Measurements from ENCODE around the gene GFRA1.

Gene GFRA1

GRCh38 chr10:116138897-116139296, 134.1 kb downstream of the GFRA1 start:
- Histone ChIP-seq H3K4me1 (ENCODE audit: control insufficient read depth, insufficient read depth, low read length, poor library complexity, severe bottlenecking) (no peaks in the 10 kb centered on the region), H3K4me3 (ENCODE audit: insufficient read depth, low read depth, low read length, poor library complexity, severe bottlenecking) (no peak overlapping the region), H3K9me3 (ENCODE audit: control insufficient read depth, low read length) (no peaks in the 10 kb centered on the region), H3K27me3 (replicated peaks; ENCODE audit: control insufficient read depth, insufficient read depth, low read length, poor library complexity, severe bottlenecking) (no peaks in the 10 kb centered on the region), H3K36me3 (ENCODE audit: control insufficient read depth, insufficient read depth, low read length) (no peaks in the 10 kb centered on the region), H3K27ac (ENCODE audit: insufficient read depth, low read length, poor library complexity, severe bottlenecking) (no peak overlapping the region)
- DNase-seq: no peak

- Histone ChIP-seq H3K27ac (ENCODE audit: insufficient read depth, low read length, poor library complexity, severe bottlenecking) (no peak overlapping the region), H3K36me3 (ENCODE audit: control insufficient read depth, insufficient read depth, low read length) (no peaks in the 10 kb centered on the region), H3K4me3 (ENCODE audit: insufficient read depth, low read depth, low read length, poor library complexity, severe bottlenecking) (no peak overlapping the region)
Measured at GRCh38 chr10:116136261-116136660, 136.7 kb downstream of the GFRA1 start.

DNA sequence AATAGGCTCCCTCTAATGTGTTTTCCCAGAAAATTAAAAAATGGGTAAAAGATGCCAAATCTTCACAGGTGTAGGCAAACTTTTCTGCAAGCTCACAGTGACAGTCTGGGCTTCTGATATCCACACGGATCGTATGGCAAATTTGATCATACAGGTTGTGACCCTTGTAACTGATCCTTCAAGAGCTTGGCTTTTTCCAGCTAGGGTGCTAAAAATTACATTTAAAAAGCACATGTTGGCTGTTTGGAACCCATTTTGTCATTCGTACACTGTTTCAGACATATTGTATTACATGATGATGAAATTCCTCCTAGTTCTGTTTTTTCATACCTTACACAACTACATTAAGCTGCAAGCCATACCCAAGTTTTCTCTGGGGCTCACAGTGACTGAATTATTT, 138.7 kb downstream of the GFRA1 start:
- Histone ChIP-seq H3K36me3 (ENCODE audit: control insufficient read depth, insufficient read depth, low read length) (no peaks in the 10 kb centered on the region), H3K4me1 (ENCODE audit: control insufficient read depth, insufficient read depth, low read length, poor library complexity, severe bottlenecking) (no peaks in the 10 kb centered on the region), H3K9me3 (ENCODE audit: control insufficient read depth, low read length) (no peaks in the 10 kb centered on the region), H3K27ac (ENCODE audit: insufficient read depth, low read length, poor library complexity, severe bottlenecking) (no peak overlapping the region), H3K4me3 (ENCODE audit: insufficient read depth, low read depth, low read length, poor library complexity, severe bottlenecking) (no peak overlapping the region), H3K27me3 (replicated peaks; ENCODE audit: control insufficient read depth, insufficient read depth, low read length, poor library complexity, severe bottlenecking) (no peaks in the 10 kb centered on the region)
- DNase-seq: no peak

More at GRCh38 chr10:116136261-116136660, 136.7 kb downstream of the GFRA1 start:
- Histone ChIP-seq H3K4me1 (ENCODE audit: control insufficient read depth, insufficient read depth, low read length, poor library complexity, severe bottlenecking) (no peaks in the 10 kb centered on the region), H3K9me3 (ENCODE audit: control insufficient read depth, low read length) (no peaks in the 10 kb centered on the region), H3K27me3 (replicated peaks; ENCODE audit: control insufficient read depth, insufficient read depth, low read length, poor library complexity, severe bottlenecking) (no peaks in the 10 kb centered on the region)
- DNase-seq: no peak

DNA sequence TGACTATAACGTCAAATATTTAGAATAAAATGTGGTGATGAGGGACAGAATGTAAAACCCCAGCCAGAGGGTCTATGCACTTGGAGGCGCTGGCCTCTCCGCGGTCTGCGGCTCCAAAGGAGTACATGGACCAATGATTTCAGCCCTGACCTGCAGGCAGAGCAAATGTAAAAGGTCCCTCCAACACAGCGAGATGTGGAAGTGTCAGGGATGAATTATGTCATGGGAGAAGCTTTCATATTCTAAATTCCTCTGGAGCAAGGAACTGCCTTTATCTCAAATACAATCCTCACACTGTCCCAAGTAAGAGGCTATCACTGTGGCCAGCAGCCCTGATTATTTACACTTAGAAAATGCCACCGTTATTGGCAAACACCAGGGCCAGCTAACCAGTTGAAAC, 139.4 kb downstream of the GFRA1 start:
- H3K36me3 ChIP-seq (ENCODE audit: control insufficient read depth, insufficient read depth, low read length): no peaks in the 10 kb centered on the region
- no peaks in the 10 kb centered on the region for H3K9me3 ChIP-seq (ENCODE audit: control insufficient read depth, low read length)
- DNase-seq: no peak
- no peak overlapping the region for H3K4me3 ChIP-seq (ENCODE audit: insufficient read depth, low read depth, low read length, poor library complexity, severe bottlenecking)
- H3K27ac ChIP-seq (ENCODE audit: insufficient read depth, low read length, poor library complexity, severe bottlenecking): no peak overlapping the region
- H3K4me1 ChIP-seq (ENCODE audit: control insufficient read depth, insufficient read depth, low read length, poor library complexity, severe bottlenecking): no peaks in the 10 kb centered on the region
- no peaks in the 10 kb centered on the region for H3K27me3 ChIP-seq (replicated peaks; ENCODE audit: control insufficient read depth, insufficient read depth, low read length, poor library complexity, severe bottlenecking)

DNA sequence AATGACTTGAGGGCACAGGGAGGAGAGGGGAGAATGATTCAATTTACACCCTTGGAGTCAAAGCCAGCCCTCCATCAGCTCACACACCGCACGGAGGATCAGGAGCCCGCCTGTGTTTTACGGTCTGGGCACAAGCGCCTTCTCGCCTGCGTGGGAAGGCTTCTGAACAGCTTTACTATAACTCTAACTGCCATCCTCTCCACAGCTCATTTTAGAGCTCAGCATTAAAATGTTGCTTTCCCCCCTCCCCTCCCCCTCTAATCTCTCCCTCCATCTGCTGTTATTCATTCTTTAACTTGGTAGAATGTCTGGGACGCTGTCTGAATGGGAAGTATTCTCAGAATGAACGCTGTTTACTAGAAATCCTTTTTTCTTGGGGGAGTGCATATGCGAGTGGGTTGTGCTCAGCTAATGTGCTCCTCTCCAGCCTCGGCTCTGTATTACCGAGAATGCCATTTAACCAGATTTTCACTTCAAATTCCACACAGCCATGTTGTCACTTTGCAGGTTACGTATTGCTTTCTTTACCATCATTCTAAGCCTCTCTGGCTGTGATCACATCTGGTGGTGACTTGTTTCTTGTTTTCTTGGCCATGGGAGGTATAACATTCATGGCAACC, 140.1 kb downstream of the GFRA1 start:
- no peak overlapping the region for H3K4me3 ChIP-seq (ENCODE audit: insufficient read depth, low read depth, low read length, poor library complexity, severe bottlenecking)
- no peaks in the 10 kb centered on the region for H3K36me3 ChIP-seq (ENCODE audit: control insufficient read depth, insufficient read depth, low read length)
- no peaks in the 10 kb centered on the region for H3K9me3 ChIP-seq (ENCODE audit: control insufficient read depth, low read length)
- no peak for DNase-seq
- no peaks in the 10 kb centered on the region for H3K4me1 ChIP-seq (ENCODE audit: control insufficient read depth, insufficient read depth, low read length, poor library complexity, severe bottlenecking)
- no peaks in the 10 kb centered on the region for H3K27me3 ChIP-seq (replicated peaks; ENCODE audit: control insufficient read depth, insufficient read depth, low read length, poor library complexity, severe bottlenecking)
- no peak overlapping the region for H3K27ac ChIP-seq (ENCODE audit: insufficient read depth, low read length, poor library complexity, severe bottlenecking)

GRCh38 chr10:116130006-116130405, 143.0 kb downstream of the GFRA1 start:
- Histone ChIP-seq H3K9me3 (ENCODE audit: control insufficient read depth, low read length) (no peaks in the 10 kb centered on the region), H3K4me3 (ENCODE audit: insufficient read depth, low read depth, low read length, poor library complexity, severe bottlenecking) (no peak overlapping the region), H3K27ac (ENCODE audit: insufficient read depth, low read length, poor library complexity, severe bottlenecking) (no peak overlapping the region), H3K27me3 (replicated peaks; ENCODE audit: control insufficient read depth, insufficient read depth, low read length, poor library complexity, severe bottlenecking) (no peaks in the 10 kb centered on the region), H3K36me3 (ENCODE audit: control insufficient read depth, insufficient read depth, low read length) (no peaks in the 10 kb centered on the region), H3K4me1 (ENCODE audit: control insufficient read depth, insufficient read depth, low read length, poor library complexity, severe bottlenecking) (no peaks in the 10 kb centered on the region)
- no peak for DNase-seq

- Histone ChIP-seq H3K27ac (ENCODE audit: insufficient read depth, low read length, poor library complexity, severe bottlenecking) (no peak overlapping the region), H3K4me3 (ENCODE audit: insufficient read depth, low read depth, low read length, poor library complexity, severe bottlenecking) (no peak overlapping the region), H3K27me3 (replicated peaks; ENCODE audit: control insufficient read depth, insufficient read depth, low read length, poor library complexity, severe bottlenecking) (no peaks in the 10 kb centered on the region), H3K4me1 (ENCODE audit: control insufficient read depth, insufficient read depth, low read length, poor library complexity, severe bottlenecking) (no peaks in the 10 kb centered on the region), H3K9me3 (ENCODE audit: control insufficient read depth, low read length) (no peaks in the 10 kb centered on the region), H3K36me3 (ENCODE audit: control insufficient read depth, insufficient read depth, low read length) (no peaks in the 10 kb centered on the region)
- DNase-seq: no peak
Measured at GRCh38 chr10:116126954-116127695, 145.9 kb downstream of the GFRA1 start.

GRCh38 chr10:116126239-116126638, 146.8 kb downstream of the GFRA1 start:
- no peaks in the 10 kb centered on the region for H3K4me1 ChIP-seq (ENCODE audit: control insufficient read depth, insufficient read depth, low read length, poor library complexity, severe bottlenecking)

DNA sequence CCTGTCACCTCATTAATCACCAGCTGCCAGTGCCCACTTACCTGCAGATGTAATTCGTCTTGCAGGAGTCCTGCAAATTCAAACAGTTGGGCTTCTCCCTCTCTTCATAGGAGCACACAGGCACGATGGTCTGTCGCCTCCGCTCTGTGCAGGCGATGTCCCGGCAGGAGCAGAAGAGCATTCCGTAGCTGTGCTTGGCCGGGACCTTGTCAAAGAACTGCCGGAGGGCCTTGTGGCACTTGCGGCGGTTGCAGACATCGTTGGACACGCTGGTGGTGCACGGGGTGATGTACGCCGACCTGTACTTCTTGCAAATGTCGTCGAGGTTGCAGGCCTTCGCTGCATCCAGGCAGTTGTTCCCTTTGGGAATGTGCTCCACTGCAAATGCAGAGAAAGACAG, 147.8 kb downstream of the GFRA1 start:
- Histone ChIP-seq H3K4me1 (ENCODE audit: control insufficient read depth, insufficient read depth, low read length, poor library complexity, severe bottlenecking) (no peaks in the 10 kb centered on the region), H3K36me3 (ENCODE audit: control insufficient read depth, insufficient read depth, low read length) (no peaks in the 10 kb centered on the region), H3K27me3 (replicated peaks; ENCODE audit: control insufficient read depth, insufficient read depth, low read length, poor library complexity, severe bottlenecking) (no peaks in the 10 kb centered on the region), H3K9me3 (ENCODE audit: control insufficient read depth, low read length) (no peaks in the 10 kb centered on the region), H3K27ac (ENCODE audit: insufficient read depth, low read length, poor library complexity, severe bottlenecking) (no peak overlapping the region), H3K4me3 (ENCODE audit: insufficient read depth, low read depth, low read length, poor library complexity, severe bottlenecking) (no peak overlapping the region)
- DNase-seq: no peak

More at GRCh38 chr10:116126239-116126638, 146.8 kb downstream of the GFRA1 start:
- DNase-seq: no peak
- no peak overlapping the region for H3K27ac ChIP-seq (ENCODE audit: insufficient read depth, low read length, poor library complexity, severe bottlenecking)
- H3K27me3 ChIP-seq (replicated peaks; ENCODE audit: control insufficient read depth, insufficient read depth, low read length, poor library complexity, severe bottlenecking): no peaks in the 10 kb centered on the region
- no peaks in the 10 kb centered on the region for H3K36me3 ChIP-seq (ENCODE audit: control insufficient read depth, insufficient read depth, low read length)
- H3K4me3 ChIP-seq (ENCODE audit: insufficient read depth, low read depth, low read length, poor library complexity, severe bottlenecking): no peak overlapping the region
- H3K9me3 ChIP-seq (ENCODE audit: control insufficient read depth, low read length): no peaks in the 10 kb centered on the region

- Histone ChIP-seq H3K36me3 (ENCODE audit: control insufficient read depth, insufficient read depth, low read length) (no peaks in the 10 kb centered on the region), H3K27ac (ENCODE audit: insufficient read depth, low read length, poor library complexity, severe bottlenecking) (no peak overlapping the region), H3K27me3 (replicated peaks; ENCODE audit: control insufficient read depth, insufficient read depth, low read length, poor library complexity, severe bottlenecking) (no peaks in the 10 kb centered on the region), H3K4me1 (ENCODE audit: control insufficient read depth, insufficient read depth, low read length, poor library complexity, severe bottlenecking) (no peaks in the 10 kb centered on the region), H3K4me3 (ENCODE audit: insufficient read depth, low read depth, low read length, poor library complexity, severe bottlenecking) (no peak overlapping the region), H3K9me3 (ENCODE audit: control insufficient read depth, low read length) (no peaks in the 10 kb centered on the region)
- no peak for DNase-seq
Measured at GRCh38 chr10:116124777-116125176, 148.2 kb downstream of the GFRA1 start.

All from effector memory CD4-positive, alpha-beta T cell (primary cell).